GM18873 (cell line): ENCODE measurements around the gene SCYL2.
"Not testable (repeated sequence)": the region's sequence is repeated elsewhere in the genome, so short reads cannot be mapped to it uniquely, and the experiment has no call there.

Experiments used
- ATAC-seq: cut with Tn5 transposase; IDR thresholded peaks from one replicate; pipeline ENCODE4 v1.9.1; 2021; ENCODE audit warnings: mild to moderate bottlenecking, moderate library complexity, moderate number of reproducible peaks; ENCODE audit not compliant: unreplicated experiment, low FRiP score

SCYL2 gene

DNA sequence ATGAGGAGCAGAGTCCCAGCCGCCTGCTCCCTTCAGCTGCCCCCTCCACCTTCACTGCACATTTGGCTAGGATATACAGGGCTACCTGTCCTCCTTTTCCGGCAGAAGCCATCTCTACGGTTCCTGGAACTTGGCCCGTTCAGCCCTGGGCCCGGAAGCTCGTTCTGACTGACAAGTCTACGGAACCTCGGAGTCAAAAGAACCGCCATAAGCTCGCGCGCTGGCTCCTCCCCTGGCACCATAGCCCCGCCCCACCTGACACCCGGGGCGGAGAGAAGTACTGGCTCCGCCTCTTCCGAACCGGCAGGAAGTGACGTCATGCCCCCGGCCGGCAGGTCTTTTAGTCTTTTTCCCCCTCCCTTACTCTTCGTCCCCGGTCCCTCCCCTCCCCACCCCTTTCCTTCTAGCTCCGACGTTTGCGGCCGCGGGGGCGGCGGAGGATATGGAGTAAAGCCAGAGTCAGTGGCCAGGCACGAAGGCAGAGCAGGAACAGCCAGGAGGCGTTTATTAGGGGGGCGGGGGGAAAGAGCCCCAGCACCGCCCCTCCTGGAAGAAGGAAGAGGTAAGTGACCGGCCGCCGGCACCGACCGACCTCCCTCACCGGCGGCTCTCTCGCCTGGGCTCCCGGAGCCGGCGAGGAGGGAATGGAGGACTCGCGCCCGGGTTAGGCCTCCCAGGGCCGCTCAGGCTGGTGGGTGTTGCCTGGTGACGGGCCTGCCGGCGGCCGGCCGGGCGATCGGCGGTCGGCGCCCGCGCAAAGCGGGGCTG lies at the start of gene SCYL2, which contains the start of gene DEPDC4:
SCYL2 (plus strand) TSS at position 343 of the 768 bp plus-strand sequence. CDS start 15,794 bp downstream, outside the sequence.
DEPDC4 (minus strand) TSS at position 245 of the 768 bp plus-strand sequence; CDS start at position 242, 3 bp downstream.
- ATAC-seq: peak; percentile 89

DNA sequence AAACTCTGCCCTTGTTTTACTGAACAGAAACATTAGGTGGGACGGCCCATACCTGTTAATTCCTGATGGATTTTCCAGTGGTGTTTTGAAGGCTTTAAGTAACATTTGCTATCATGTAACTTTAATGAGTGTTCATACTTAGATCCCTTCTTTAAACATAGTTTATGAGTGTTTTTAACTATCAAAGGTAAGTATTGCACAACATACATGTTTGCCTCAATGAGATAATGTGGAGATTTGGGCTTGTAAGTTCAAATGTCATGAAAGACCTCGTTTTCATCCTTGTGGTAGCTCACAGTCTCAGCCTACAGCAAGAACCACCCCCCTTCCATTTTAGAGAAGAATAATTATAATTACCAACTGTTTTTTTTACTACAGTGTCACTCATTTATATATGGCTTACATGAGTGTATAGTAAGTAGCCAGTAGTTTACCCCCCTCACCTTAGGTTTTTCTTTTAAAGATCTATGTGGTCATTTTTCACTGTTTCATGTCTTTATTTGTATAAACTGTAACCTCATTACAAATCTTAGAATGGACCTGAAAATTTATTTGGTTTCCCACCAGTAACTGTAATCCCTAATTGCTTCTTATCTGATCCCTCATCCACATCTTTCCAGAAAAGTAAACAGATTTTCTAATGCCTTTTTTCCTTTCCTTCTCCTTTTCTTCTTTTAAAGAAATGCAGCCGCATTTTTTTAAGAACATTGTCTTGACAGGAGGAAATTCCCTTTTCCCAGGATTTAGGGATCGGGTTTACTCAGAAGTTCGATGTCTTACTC lies 47.5 kb upstream of the SCYL2 start:
- no peak for ATAC-seq

- no peak for ATAC-seq
These were observed 45.5 kb upstream of the SCYL2 start for GRCh38 chr12:100221523-100221922.

- not testable (repeated sequence) for ATAC-seq
These were observed 44.8 kb upstream of the SCYL2 start for GRCh38 chr12:100222173-100222572.

- ATAC-seq: no peak
These were observed 41.5 kb upstream of the SCYL2 start for GRCh38 chr12:100225491-100225890.

DNA sequence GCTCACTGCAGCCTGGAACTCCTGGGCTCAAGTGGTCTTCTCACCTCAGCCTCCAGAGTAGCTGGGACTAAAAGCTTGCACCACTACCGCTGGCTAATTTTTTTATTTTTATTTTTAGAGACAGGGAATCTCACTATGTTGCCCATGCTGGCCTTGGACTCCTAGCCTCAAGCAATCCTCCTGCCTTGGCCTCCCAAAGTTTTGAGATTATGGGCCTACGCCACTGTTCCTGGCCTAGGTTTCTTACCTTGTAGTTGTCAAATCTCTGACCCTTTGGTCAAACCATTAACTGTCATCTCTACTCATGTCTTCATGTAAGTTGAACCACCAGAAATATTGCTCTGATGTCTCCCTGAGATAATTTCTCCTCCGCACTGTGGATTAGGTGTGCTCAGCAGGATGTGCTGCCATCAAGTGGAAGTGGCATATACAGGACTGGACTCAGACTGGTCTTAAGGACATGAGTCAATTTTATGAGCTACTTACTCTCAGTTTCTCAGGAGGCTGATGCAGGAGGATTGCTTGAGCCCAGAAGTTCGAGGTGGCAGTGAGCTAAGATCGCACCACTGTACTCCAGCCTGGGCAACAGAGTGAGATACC lies 37.8 kb upstream of the SCYL2 start:
- no peak for ATAC-seq

DNA sequence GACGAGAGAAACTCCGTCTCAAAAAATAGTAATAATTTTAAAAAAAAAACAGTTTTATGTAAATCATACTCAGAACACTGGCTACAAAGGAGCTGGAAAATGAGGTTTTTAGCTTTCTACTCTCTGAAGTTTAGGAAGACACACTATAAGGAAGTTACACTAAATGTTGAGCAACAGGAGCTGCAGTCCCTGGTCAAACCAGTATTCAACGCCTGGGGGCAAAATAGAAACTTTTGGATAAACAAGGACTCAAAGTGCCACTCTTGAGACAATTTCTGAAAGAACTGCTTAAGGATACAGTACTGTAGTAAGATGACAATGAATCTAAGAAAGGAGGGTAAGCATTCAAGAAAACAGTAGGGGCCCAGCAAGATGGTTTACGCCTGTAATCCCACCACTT lies 37.1 kb upstream of the SCYL2 start:
- no peak for ATAC-seq

DNA sequence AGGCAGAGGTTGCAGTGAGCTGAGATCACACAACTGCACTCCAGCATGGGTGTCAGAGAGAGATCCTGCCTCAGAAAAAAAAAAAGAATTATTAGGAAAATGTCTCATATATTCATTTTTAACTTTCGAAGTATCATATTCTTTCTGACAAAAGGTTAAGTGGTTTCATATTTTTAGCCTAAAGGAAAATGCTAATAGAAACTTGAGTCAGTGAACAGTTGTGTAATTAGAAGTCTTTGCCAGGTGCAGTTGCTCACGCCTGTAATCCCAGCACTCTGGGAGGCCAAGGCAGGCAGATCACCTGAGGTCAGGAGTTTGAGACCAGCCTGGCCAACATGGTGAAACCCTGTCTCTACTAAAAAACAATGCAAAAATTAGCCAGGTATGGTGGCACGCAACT lies 35.1 kb upstream of the SCYL2 start:
- ATAC-seq: not testable (repeated sequence)

GRCh38 chr12:100234166-100234565 lies 32.8 kb upstream of the SCYL2 start:
- ATAC-seq: no peak

DNA sequence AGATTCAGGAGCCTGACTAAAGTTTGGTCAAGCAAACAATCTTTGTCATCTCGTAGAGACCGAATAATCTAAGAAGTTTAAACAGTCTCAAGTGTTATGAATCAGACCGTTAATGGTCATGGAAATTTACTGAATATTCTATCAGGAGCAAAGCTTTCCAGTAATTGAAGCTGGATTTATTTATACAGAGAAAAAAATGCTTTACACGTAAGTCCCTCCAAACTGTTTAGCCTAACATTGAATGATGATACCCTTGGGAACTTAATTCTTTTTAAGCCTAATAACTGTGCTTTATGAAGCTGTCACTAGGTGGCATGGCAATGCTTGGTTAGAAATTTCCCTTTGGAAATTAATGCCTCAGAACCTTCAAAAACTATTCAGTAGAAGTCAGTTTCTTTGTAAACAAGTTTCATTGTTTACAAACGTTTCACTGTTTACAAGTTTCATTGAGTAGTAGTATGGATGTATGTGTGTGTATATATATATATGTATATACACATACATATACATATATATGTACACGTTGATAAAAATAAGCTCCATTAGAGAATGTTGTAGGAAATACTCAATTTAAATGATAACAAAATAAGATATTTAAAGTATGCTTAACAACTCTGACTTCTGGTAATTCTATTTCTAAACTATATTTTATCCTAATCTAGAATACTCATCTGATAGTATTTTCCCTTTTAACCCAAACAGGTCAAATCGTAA lies 32.2 kb upstream of the SCYL2 start:
- ATAC-seq: no peak

DNA sequence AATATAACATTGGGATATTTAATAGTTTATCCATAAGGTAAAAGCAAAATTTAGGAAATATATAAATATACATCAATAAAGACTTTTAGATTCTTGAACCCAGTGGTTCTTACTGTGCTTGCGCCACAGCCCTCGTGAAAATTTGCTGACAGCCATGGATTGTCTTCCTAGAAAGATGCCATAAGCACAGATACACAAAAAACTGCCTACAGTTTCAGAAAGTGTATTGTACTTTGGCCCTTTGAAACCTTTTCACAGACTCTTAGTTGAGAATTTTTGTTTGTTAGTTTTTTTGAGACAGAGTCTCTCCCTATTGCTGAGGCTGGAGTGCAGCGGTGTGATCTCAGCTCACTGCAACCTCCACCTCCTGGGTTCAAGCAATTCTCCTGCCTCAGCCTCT lies 28.2 kb upstream of the SCYL2 start:
- no peak for ATAC-seq

- ATAC-seq: no peak
These were observed 27.4 kb upstream of the SCYL2 start for GRCh38 chr12:100239589-100239988.

DNA sequence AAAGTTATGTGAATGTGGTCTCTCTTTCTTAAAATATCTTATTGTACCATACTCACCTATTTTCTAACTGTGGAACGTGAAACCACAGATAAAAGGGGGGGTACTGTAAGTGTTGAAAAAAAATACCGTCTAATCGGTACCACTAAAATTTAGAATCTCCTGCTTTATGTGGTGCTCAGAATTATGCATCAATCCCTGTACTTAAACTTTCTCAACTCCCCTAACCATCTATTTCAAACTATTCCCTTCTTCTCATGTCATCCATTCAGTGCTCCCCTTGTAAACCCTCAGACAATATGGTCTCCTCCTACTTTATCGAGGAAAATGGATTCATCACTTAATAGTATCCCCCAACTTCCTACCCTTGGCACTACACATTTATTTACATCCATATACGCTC lies 23.8 kb upstream of the SCYL2 start:
- no peak for ATAC-seq

DNA sequence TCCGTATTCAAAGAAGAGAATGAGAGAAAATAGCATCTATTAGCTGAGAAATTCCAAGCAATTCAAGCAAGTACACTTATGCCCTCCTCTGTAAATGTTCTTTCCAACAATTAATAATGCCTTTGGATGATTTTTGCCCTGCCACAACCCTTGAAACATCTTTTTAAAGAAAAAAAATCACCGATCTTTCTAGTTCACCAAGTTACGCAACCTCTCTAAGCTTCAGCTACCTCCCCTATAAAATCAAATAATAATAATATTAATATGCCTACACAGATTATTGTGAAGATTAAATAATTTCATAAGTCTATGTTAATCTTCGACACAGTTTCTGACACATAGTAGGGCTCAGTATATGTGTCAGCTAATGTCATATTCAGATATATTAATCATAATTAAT lies 19.2 kb upstream of the SCYL2 start:
- ATAC-seq: no peak

- no peak for ATAC-seq
These were observed 18.1 kb upstream of the SCYL2 start for GRCh38 chr12:100248886-100249285.

DNA sequence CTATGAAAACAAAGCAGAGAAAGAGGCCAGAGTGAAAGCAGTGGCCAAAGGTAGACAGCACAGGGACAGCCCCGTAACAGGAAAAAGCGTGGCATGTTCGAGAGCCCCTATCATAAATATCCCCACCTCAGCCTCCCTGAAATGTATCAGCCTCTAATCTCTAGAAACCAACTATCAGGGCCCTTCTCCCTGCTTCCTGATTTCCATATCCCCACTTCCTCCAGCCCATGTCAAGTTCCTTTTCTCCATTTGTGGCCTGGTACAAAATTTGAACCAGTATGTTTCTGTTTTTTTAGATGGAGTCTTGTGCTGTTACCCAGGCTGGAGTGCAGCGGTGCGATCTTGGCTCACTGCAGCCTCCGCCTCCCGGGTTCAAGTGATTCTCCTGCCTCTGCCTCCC lies 17.0 kb upstream of the SCYL2 start:
- ATAC-seq: no peak

GRCh38 chr12:100251917-100252316 lies 15.1 kb upstream of the SCYL2 start:
- ATAC-seq: no peak

GRCh38 chr12:100253437-100253836 lies 13.5 kb upstream of the SCYL2 start:
- ATAC-seq: no peak

GRCh38 chr12:100254876-100255275 lies 12.1 kb upstream of the SCYL2 start:
- ATAC-seq: no peak

- ATAC-seq: no peak
These were observed 8.8 kb upstream of the SCYL2 start for GRCh38 chr12:100258127-100258526.

- no peak for ATAC-seq
These were observed 3.8 kb upstream of the SCYL2 start for GRCh38 chr12:100263131-100263530.
